ENCODE measurements around the gene CILP.

The CILP gene

GRCh38 chr15:65254758-65255157 lies 43.5 kb upstream of the CILP start:
- TF ChIP-seq FOXP2 (optimal IDR thresholded peaks at IDR 0.05; ENCODE audit: borderline replicate concordance, extremely low read depth, extremely low read length, insufficient read depth) (no peak), POLR2AphosphoS5 (IDR thresholded peaks at IDR 0.05; ENCODE audit: low read depth, low read length) (no peak), TAF1 (IDR thresholded peaks at IDR 0.05; ENCODE audit: borderline replicate concordance, insufficient read depth, low read length) (no peak), SIN3A (IDR thresholded peaks at IDR 0.05; ENCODE audit: borderline replicate concordance, insufficient read depth, low read length) (no peak), REST (IDR thresholded peaks at IDR 0.05; ENCODE audit: insufficient read depth in 1 of 2, low read depth in 2 of 2, low read length in 2 of 2) (no peak)

- no peak for TF ChIP-seq TAF1 (IDR thresholded peaks at IDR 0.05; ENCODE audit: borderline replicate concordance, insufficient read depth, low read length)
- TF ChIP-seq FOXP2 (optimal IDR thresholded peaks at IDR 0.05; ENCODE audit: borderline replicate concordance, extremely low read depth, extremely low read length, insufficient read depth) = no peak
- no peak for TF ChIP-seq SIN3A (IDR thresholded peaks at IDR 0.05; ENCODE audit: borderline replicate concordance, insufficient read depth, low read length)
- no peak for TF ChIP-seq POLR2AphosphoS5 (IDR thresholded peaks at IDR 0.05; ENCODE audit: low read depth, low read length)
- no peak for TF ChIP-seq REST (IDR thresholded peaks at IDR 0.05; ENCODE audit: insufficient read depth in 1 of 2, low read depth in 2 of 2, low read length in 2 of 2)
These were observed 43.1 kb upstream of the CILP start for GRCh38 chr15:65254356-65254755.

GRCh38 chr15:65249641-65250040 lies 38.4 kb upstream of the CILP start:
- no peak for TF ChIP-seq REST (IDR thresholded peaks at IDR 0.05; ENCODE audit: insufficient read depth in 1 of 2, low read depth in 2 of 2, low read length in 2 of 2)
- no peak for TF ChIP-seq FOXP2 (optimal IDR thresholded peaks at IDR 0.05; ENCODE audit: borderline replicate concordance, extremely low read depth, extremely low read length, insufficient read depth)
- TF ChIP-seq SIN3A (IDR thresholded peaks at IDR 0.05; ENCODE audit: borderline replicate concordance, insufficient read depth, low read length) = no peak
- TF ChIP-seq TAF1 (IDR thresholded peaks at IDR 0.05; ENCODE audit: borderline replicate concordance, insufficient read depth, low read length) = no peak
- TF ChIP-seq POLR2AphosphoS5 (IDR thresholded peaks at IDR 0.05; ENCODE audit: low read depth, low read length) = no peak

- TF ChIP-seq POLR2AphosphoS5 (IDR thresholded peaks at IDR 0.05; ENCODE audit: low read depth, low read length) = no peak
- TF ChIP-seq FOXP2 (optimal IDR thresholded peaks at IDR 0.05; ENCODE audit: borderline replicate concordance, extremely low read depth, extremely low read length, insufficient read depth) = no peak
- no peak for TF ChIP-seq TAF1 (IDR thresholded peaks at IDR 0.05; ENCODE audit: borderline replicate concordance, insufficient read depth, low read length)
- TF ChIP-seq REST (IDR thresholded peaks at IDR 0.05; ENCODE audit: insufficient read depth in 1 of 2, low read depth in 2 of 2, low read length in 2 of 2) = no peak
- no peak for TF ChIP-seq SIN3A (IDR thresholded peaks at IDR 0.05; ENCODE audit: borderline replicate concordance, insufficient read depth, low read length)
These were observed 37.4 kb upstream of the CILP start for GRCh38 chr15:65248511-65249255.
